A549 (cell line): ENCODE data around the gene SIGLEC9.

Experiments used
- CBX2 ChIP-seq: fragments of 200-600 bp; sonication (generic); IDR thresholded peaks from 2 replicates; pipeline ENCODE4 v1.6.1; 2016; ENCODE audit warnings: low read depth, mild to moderate bottlenecking, borderline replicate concordance
- CHD2 ChIP-seq: fragments of 150-350 bp; IDR thresholded peaks from 2 replicates; pipeline ENCODE4 v1.6.1; 2014; ENCODE audit warnings: low read length; ENCODE audit not compliant: partially characterized antibody
- CTCF ChIP-seq: fragments of >200 bp; sonication (Bioruptor Twin); formaldehyde crosslinking; IDR thresholded peaks from 3 replicates; pipeline ENCODE4 v1.5.1; 2016
- ELK1 ChIP-seq: fragments of 150-350 bp; IDR thresholded peaks from 2 replicates; pipeline ENCODE4 v1.6.1; 2014; ENCODE audit warnings: low read depth, mild to moderate bottlenecking, low read length
- EP300 ChIP-seq, 2 experiments: fragments of >200 bp; sonication (Bioruptor Twin); formaldehyde crosslinking; IDR thresholded peaks; 2 replicates in 1 of 2; 3 replicates in 1 of 2; pipeline ENCODE4 v1.6.1; 2016 to 2017
- KDM1A ChIP-seq: fragments of 200-600 bp; sonication (generic); IDR thresholded peaks from 2 replicates; pipeline ENCODE4 v1.6.1; 2016; ENCODE audit warnings: low read depth, mild to moderate bottlenecking
- MAX ChIP-seq: IDR thresholded peaks from 2 replicates; pipeline ENCODE4 v1.6.1; 2012
- PBX3 ChIP-seq: IDR thresholded peaks from 2 replicates; pipeline ENCODE4 v1.6.1; 2012
- POLR2A ChIP-seq: IDR thresholded peaks from 2 replicates; pipeline ENCODE4 v1.6.1; 2012; ENCODE audit warnings: mild to moderate bottlenecking, low read length
- REST ChIP-seq: fragments of 200-600 bp; sonication (generic); IDR thresholded peaks from 2 replicates; pipeline ENCODE4 v1.6.1; 2016; ENCODE audit warnings: antibody characterized with exemption, mild to moderate bottlenecking, moderate library complexity
- SMC3 ChIP-seq: fragments of >200 bp; sonication (Bioruptor Twin); formaldehyde crosslinking; IDR thresholded peaks from 3 replicates; pipeline ENCODE4 v1.6.1; 2018; ENCODE audit warnings: inconsistent platforms
- SREBF2 ChIP-seq: fragments of 450-650 bp; IDR thresholded peaks from 2 replicates; pipeline ENCODE4 v1.6.1; 2014; ENCODE audit warnings: mild to moderate bottlenecking, moderate library complexity

GRCh38 chr19:51145916-51146493 lies 21.3 kb downstream of the SIGLEC9 start:
- TF ChIP-seq CTCF (no peak), REST (no peak), POLR2A (no peak), CHD2 (no peak), MAX (no peak), SMC3 (no peak), PBX3 (no peak), CBX2 (no peak), EP300 (IDR thresholded peaks at IDR 0.05) (no peak), SREBF2 (no peak), ELK1 (no peak), KDM1A (no peak)
